ENCODE measurements around the gene LACTB. TPM values are rescaled to one million over a fixed set of nuclear protein-coding genes. Genes with fewer than 3 reads are reported as not detected.

LACTB gene
- total RNA-seq, 2 donors from 2014 or later: 13.3 to 14.9 TPM

DNA sequence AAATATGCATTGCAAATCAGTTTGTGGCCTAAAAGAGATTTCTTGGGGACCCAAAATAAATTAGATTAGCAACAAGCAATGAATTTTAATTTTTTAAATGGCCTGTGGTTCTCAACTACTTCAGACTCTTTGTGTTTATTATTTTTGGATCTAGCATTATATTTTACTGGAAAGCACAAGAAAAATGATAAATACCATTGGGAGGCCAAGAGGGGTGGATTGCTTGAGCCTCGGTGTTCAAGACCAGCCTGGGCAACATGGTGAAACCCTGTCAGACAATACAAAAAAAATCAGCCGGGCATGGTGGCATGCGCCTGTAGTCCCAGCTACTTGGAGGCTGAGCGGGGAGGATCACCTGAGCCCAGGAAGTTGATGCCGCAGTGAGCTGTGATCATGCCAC lies 13.6 kb downstream of the LACTB start:
- H3K27me3 ChIP-seq (ENCODE audit: control insufficient read depth, insufficient read depth, low read length, poor library complexity, severe bottlenecking): no peaks in the 10 kb centered on the region
- H3K4me3 ChIP-seq (ENCODE audit: low read length): no peak overlapping the region
- Mint-ChIP-seq H3K27ac (no peak overlapping the region), H3K27me3 (ENCODE audit: insufficient read depth) (no peaks in the 10 kb centered on the region), H3K4me3 (no peak overlapping the region), H3K4me1 (peaks cover 9% of the 10 kb centered on the region), H3K36me3 (ENCODE audit: low read depth) (peaks cover 20% of the 10 kb centered on the region), H3K9me3 (no peaks in the 10 kb centered on the region)
- DNase-seq: no peak
- H3K9ac ChIP-seq (ENCODE audit: extremely low read depth, low read length, poor library complexity, severe bottlenecking): no peak overlapping the region
- H3K27ac ChIP-seq (ENCODE audit: low read depth, low read length): no peak overlapping the region
- peaks cover 6% of the 10 kb centered on the region for H3K36me3 ChIP-seq (ENCODE audit: control insufficient read depth, insufficient read depth, low read length)
- WGBS, 2 experiments (ENCODE audit: insufficient coverage in 1 of 2, insufficient read length in 1 of 2): 98 to 100% methylated on average over 4 to 5 of the region's 5 CpGs
- H3K4me1 ChIP-seq (ENCODE audit: control insufficient read depth, insufficient read depth, low read length): no peaks in the 10 kb centered on the region
- H3K9me3 ChIP-seq (ENCODE audit: control insufficient read depth, low read length): no peaks in the 10 kb centered on the region
- TF ChIP-seq, protein P1, sequence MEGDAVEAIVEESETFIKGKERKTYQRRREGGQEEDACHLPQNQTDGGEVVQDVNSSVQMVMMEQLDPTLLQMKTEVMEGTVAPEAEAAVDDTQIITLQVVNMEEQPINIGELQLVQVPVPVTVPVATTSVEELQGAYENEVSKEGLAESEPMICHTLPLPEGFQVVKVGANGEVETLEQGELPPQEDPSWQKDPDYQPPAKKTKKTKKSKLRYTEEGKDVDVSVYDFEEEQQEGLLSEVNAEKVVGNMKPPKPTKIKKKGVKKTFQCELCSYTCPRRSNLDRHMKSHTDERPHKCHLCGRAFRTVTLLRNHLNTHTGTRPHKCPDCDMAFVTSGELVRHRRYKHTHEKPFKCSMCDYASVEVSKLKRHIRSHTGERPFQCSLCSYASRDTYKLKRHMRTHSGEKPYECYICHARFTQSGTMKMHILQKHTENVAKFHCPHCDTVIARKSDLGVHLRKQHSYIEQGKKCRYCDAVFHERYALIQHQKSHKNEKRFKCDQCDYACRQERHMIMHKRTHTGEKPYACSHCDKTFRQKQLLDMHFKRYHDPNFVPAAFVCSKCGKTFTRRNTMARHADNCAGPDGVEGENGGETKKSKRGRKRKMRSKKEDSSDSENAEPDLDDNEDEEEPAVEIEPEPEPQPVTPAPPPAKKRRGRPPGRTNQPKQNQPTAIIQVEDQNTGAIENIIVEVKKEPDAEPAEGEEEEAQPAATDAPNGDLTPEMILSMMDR (conservative IDR thresholded peaks at IDR 0.05): no peak

DNA sequence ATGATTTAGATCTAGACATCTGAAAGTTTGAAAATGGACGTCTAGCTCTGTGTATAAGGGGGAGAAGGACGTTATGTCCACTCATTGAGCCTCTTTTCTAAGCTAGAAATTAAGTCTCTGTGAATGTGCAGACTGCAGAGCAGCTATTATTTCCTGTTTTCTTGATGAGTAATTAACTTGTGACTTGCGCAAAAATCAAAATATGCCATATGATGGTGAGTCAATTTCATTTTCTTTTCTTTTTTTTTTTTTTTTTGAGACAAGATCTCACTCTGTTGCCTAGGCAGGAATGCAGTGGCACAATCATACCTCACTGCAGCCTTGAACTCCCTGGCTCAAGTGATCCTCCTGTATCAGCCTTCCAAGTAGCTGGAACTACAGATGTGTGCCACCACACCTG lies 14.1 kb downstream of the LACTB start:
- Histone ChIP-seq H3K27me3 (ENCODE audit: control insufficient read depth, insufficient read depth, low read length, poor library complexity, severe bottlenecking) (no peaks in the 10 kb centered on the region), H3K27ac (ENCODE audit: low read depth, low read length) (no peak overlapping the region), H3K4me1 (ENCODE audit: control insufficient read depth, insufficient read depth, low read length) (no peaks in the 10 kb centered on the region), H3K9me3 (ENCODE audit: control insufficient read depth, low read length) (no peaks in the 10 kb centered on the region), H3K36me3 (ENCODE audit: control insufficient read depth, insufficient read depth, low read length) (peaks cover 4% of the 10 kb centered on the region), H3K4me3 (ENCODE audit: low read length) (no peak overlapping the region), H3K9ac (ENCODE audit: extremely low read depth, low read length, poor library complexity, severe bottlenecking) (no peak overlapping the region)
- no peak for DNase-seq
- Mint-ChIP-seq H3K9me3 (no peaks in the 10 kb centered on the region), H3K4me1 (peaks cover 9% of the 10 kb centered on the region), H3K4me3 (no peak overlapping the region), H3K27ac (no peak overlapping the region), H3K36me3 (ENCODE audit: low read depth) (peaks cover 15% of the 10 kb centered on the region), H3K27me3 (ENCODE audit: insufficient read depth) (no peaks in the 10 kb centered on the region)
- TF ChIP-seq, protein P1 (conservative IDR thresholded peaks at IDR 0.05): no peak
- 90 to 96% methylated on average over 2 to 3 of the region's 3 CpGs for WGBS, 2 experiments (ENCODE audit: insufficient coverage in 1 of 2, insufficient read length in 1 of 2)

DNA sequence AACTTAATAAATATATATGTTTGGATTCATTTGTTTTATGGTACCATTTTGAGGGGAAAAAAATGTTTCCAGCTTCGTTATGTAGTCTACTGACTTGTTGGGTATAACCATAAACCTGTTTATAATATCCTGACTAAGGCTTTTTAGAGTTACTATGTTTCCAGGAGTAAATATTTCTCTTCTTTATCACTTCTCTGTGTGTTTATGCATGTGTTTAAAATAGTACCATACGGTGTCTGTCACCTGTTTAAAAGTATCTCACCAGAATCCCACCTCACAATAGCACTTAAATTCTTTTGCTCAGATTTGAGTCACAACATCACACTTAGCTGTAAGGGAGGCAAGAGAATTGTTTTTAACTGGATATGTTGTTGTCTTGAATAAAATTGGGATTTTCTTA lies 15.1 kb downstream of the LACTB start:
- H3K27me3 Mint-ChIP-seq (ENCODE audit: insufficient read depth): no peaks in the 10 kb centered on the region
- peaks cover 12% of the 10 kb centered on the region for H3K4me1 Mint-ChIP-seq
- H3K4me3 ChIP-seq (ENCODE audit: low read length): no peak overlapping the region
- no peak overlapping the region for H3K27ac ChIP-seq (ENCODE audit: low read depth, low read length)
- no peak for DNase-seq
- H3K27me3 ChIP-seq (ENCODE audit: control insufficient read depth, insufficient read depth, low read length, poor library complexity, severe bottlenecking): no peaks in the 10 kb centered on the region
- peaks cover 9% of the 10 kb centered on the region for H3K36me3 Mint-ChIP-seq (ENCODE audit: low read depth)
- WGBS, 2 experiments (ENCODE audit: insufficient coverage in 1 of 2, insufficient read length in 1 of 2): 100% methylated on average over 1 of the region's 2 CpGs; no CpG with 5 or more reads in 1 of the 2 experiments
- no peaks in the 10 kb centered on the region for H3K9me3 ChIP-seq (ENCODE audit: control insufficient read depth, low read length)
- no peak overlapping the region for H3K4me3 Mint-ChIP-seq
- TF ChIP-seq, protein P1 (conservative IDR thresholded peaks at IDR 0.05): no peak
- H3K36me3 ChIP-seq (ENCODE audit: control insufficient read depth, insufficient read depth, low read length): peaks cover 2% of the 10 kb centered on the region
- H3K9ac ChIP-seq (ENCODE audit: extremely low read depth, low read length, poor library complexity, severe bottlenecking): no peak overlapping the region
- H3K4me1 ChIP-seq (ENCODE audit: control insufficient read depth, insufficient read depth, low read length): no peaks in the 10 kb centered on the region
- H3K9me3 Mint-ChIP-seq: no peaks in the 10 kb centered on the region
- H3K27ac Mint-ChIP-seq: peak overlapping the region; percentile 19
